Pancreas (tissue), 10 donors: ENCODE measurements around the gene RPAP3. TPM values are rescaled to one million over a fixed set of nuclear protein-coding genes. Genes with fewer than 3 reads are reported as not detected.

Experiments
- ATAC-seq, 4 donors: fragments of 200-7000 bp; cut with Tn5 transposase; one replicate each; pipeline versions ENCODE4 v1.8.0 to v1.9.1; 2020; ENCODE audit warnings: mild to moderate bottlenecking in 4 of 4, moderate library complexity in 4 of 4
- DNase-seq, 6 donors: peaks; one replicate each; pipeline ENCODE4 v3.0.0-alpha.2; 2020
- FAIRE-seq: peaks from 2 replicates; lab custom pipeline; 2012; peaks lifted over from hg19 to GRCh38; lab: Jason Lieb, UNC
- H3K27ac ChIP-seq, 4 donors: fragments of 200-600 bp; sonication (generic); 1 replicate in 3 of 4; 2 replicates in 1 of 4; pipeline versions ENCODE4 v1.5.0 to v1.8.0; 2020
- H3K27me3 ChIP-seq, 4 donors: fragments of 200-600 bp; one replicate each; pipeline ENCODE4 v1.8.0; 2021
- H3K36me3 ChIP-seq, 3 donors: fragments of 200-600 bp; sonication (generic) in 1 of 3; one replicate each; pipeline versions ENCODE4 v1.5.0 to v1.8.0; 2020 to 2021
- H3K4me1 ChIP-seq, 3 donors: fragments of 200-600 bp; one replicate each; pipeline ENCODE4 v1.8.0; 2021
- H3K4me3 ChIP-seq, 4 donors: fragments of 200-600 bp; sonication (generic) in 2 of 4; one replicate each; pipeline versions ENCODE4 v1.5.0 to v1.8.0; 2020 to 2021
- H3K9me3 ChIP-seq, 4 donors: fragments of 200-600 bp; one replicate each; pipeline ENCODE4 v1.8.0; 2021
- CTCF ChIP-seq, 4 donors: fragments of 200-600 bp; sonication (generic) in 3 of 4; IDR thresholded peaks; one replicate each; pipeline versions ENCODE4 v1.5.0 to v1.8.0; 2021; ENCODE audit warnings: antibody characterized with exemption in 4 of 4
- WGBS, 2 donors: extraction: QIAGEN DNeasy Blood & Tissue Kit; methylation state at CpG; one replicate each; pipeline ENCODE4 v1.1.7; 2013; 5-methylcytosine and 5-hydroxymethylcytosine counted together
- intact Hi-C, 3 donors: fragments of 100-400 bp; cut with DNase I; formaldehyde crosslinking; loops; one replicate each; pipeline versions ENCODE4 v1.11.1 to v1.14.2; 2022
- polyA plus RNA-seq, 2 donors: library from polyadenylated mRNA; stranded (reverse); fragments of 200-250 nt; gene quantifications; one replicate each; pipeline ENCODE4 v1.2.3, GENCODE V29; 2013
- total RNA-seq, 6 donors: library from RNA; stranded (reverse); fragmentation: NEBNext Ultra II Directional in 4 of 6; extraction: Animal tissue kit (Norgen Biotek cat#: 25700) in 4 of 6; gene quantifications; one replicate each; pipeline versions ENCODE4 v1.2.1 to v1.2.4, GENCODE V29; 2021 to 2023
- donor health status: healthy with polysubstance abuse.
- donor health status: DM: no; HTN: no; CAD: no; lungs with moderate emphysema.
- donor health status: DM: no; HTN: no; CAD: no.
- donor health status: control.
- donor health status: control.
- donor health status: Bipolar disorder and iron deficiency.
- donor health status: DM: yes; HTN: yes; CAD: no.
- donor health status: DM: no; HTN: no; CAD: no.
- donor health status: DM: no; HTN: no; CAD: no.
- donor health status: DM: yes; HTN: yes; CAD: no.

RPAP3 gene
- total and polyA plus RNA-seq, 8 donors, result 3.3 to 12.1 (median 8.9) TPM

DNA sequence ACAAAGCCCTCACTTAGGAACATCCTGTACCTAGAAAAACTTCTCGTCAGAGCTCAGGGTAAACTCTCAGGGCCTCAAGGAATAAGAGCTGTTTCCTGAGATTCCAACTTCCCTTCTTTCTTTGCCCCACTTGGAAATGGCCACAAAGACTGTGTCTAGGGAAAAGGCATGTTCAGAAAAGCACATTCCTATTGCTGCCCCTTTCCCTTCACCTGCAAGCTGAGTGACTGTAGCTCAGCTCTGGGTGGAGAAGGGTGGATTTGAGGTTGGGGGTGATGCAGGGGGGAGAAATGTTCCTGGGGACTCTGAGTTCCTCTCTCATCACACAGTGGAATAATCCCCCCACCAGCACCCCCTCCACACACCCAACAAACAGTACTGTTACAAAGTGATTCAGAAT lies 12.7 kb upstream of the RPAP3 start:
- DNase-seq, result no peak
- ATAC-seq, result no peak
- peak overlapping the region in 1 of 4 donors; percentile 72 for H3K27ac ChIP-seq

GRCh38 chr12:47717443-47718193 lies 11.8 kb upstream of the RPAP3 start:
- H3K4me1 ChIP-seq, result peaks cover 0 to 20% (median 0%) of the 10 kb centered on the region in 3 donors
- ATAC-seq, result peak; percentile 89 to 93 (median 91)

More for the DNA sequence above, 12.7 kb upstream of the RPAP3 start:
- Histone ChIP-seq H3K4me3 (no peak overlapping the region), H3K9me3 (no peaks in the 10 kb centered on the region), H3K27me3 (no peaks in the 10 kb centered on the region), H3K4me1 (peaks cover 0 to 20% (median 0%) of the 10 kb centered on the region in 3 donors), H3K36me3 (no peaks in the 10 kb centered on the region)
- no peak for TF ChIP-seq CTCF (IDR thresholded peaks at IDR 0.05)
- WGBS, 2 donors, result 79 to 90% methylated on average over 1 of the region's 1 CpG
- FAIRE-seq, result no peak
- intact Hi-C loops, result loop anchor here in 2 of 3 donors (5.0 to 10.0 kb wide), 3 partner anchors 56 to 119 kb away; partner anchors contain the start of gene SLC48A1 (in 1 of the 2)

DNA sequence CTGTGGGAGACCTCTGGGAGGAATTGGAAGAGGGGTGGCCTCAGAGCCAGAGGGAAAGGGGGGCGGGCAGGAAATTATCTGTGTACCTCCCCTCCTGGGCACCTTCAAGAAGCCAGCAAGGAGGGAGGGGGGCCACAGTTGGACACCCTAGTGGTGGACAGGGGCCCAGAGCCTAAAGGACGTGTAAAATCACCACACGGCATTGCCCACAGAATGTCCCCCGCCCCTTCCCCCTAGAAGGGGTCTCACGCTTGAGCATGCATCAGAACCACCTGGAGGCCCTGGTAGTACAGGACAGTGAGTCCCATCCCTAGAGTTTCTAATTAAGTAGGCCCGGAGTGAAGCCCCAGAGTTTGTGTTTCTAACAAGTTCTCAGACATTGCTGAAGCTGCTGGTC lies 11.2 kb upstream of the RPAP3 start:
- ATAC-seq (no peak), FAIRE-seq (no peak), DNase-seq (no peak)
- Histone ChIP-seq H3K27me3 (no peaks in the 10 kb centered on the region), H3K9me3 (no peaks in the 10 kb centered on the region), H3K4me3 (no peak overlapping the region), H3K27ac (peak overlapping the region in 2 of 4 donors; percentile 50 to 72), H3K36me3 (no peaks in the 10 kb centered on the region), H3K4me1 (peaks cover 0 to 20% (median 0%) of the 10 kb centered on the region in 3 donors)
- 67 to 77% methylated on average over 5 to 6 of the region's 6 CpGs for WGBS, 2 donors
- intact Hi-C loops, result loop anchor here in 2 of 3 donors (5.0 to 10.0 kb wide), 3 partner anchors 58 to 120 kb away; partner anchors contain the start of gene SLC48A1 (in 1 of the 2)
- TF ChIP-seq CTCF (IDR thresholded peaks at IDR 0.05), result no peak

More at GRCh38 chr12:47717443-47718193, 11.8 kb upstream of the RPAP3 start:
- Histone ChIP-seq H3K27me3 (no peaks in the 10 kb centered on the region), H3K4me3 (no peak overlapping the region), H3K27ac (peak overlapping the region; percentile 33 to 72 (median 42)), H3K36me3 (no peaks in the 10 kb centered on the region), H3K9me3 (no peaks in the 10 kb centered on the region)
- intact Hi-C loops, result loop anchor here in 2 of 3 donors (5.0 to 10.0 kb wide), 3 partner anchors 57 to 120 kb away; partner anchors contain the start of gene SLC48A1 (in 1 of the 2)
- peak; percentile 68 to 84 (median 76) for DNase-seq
- WGBS, 2 donors, result 12 to 13% methylated on average over 13 of the region's 13 CpGs
- FAIRE-seq, result no peak
- TF ChIP-seq CTCF (IDR thresholded peaks at IDR 0.05), result peak; percentile 67 to 70 (median 68)

GRCh38 chr12:47715877-47716548 lies 10.2 kb upstream of the RPAP3 start:
- Histone ChIP-seq H3K4me3 (no peak overlapping the region), H3K4me1 (peaks cover 0 to 20% (median 0%) of the 10 kb centered on the region in 3 donors), H3K9me3 (no peaks in the 10 kb centered on the region), H3K27me3 (no peaks in the 10 kb centered on the region), H3K36me3 (no peaks in the 10 kb centered on the region), H3K27ac (peak overlapping the region in 2 of 4 donors; percentile 2 to 46)
- DNase-seq (no peak), FAIRE-seq (no peak), ATAC-seq (no peak)
- intact Hi-C loops, result loop anchor here in 2 of 3 donors (5.0 to 10.0 kb wide), 3 partner anchors 59 to 121 kb away; partner anchors contain the start of gene SLC48A1 (in 1 of the 2)
- 70 to 74% methylated on average over 13 of the region's 13 CpGs for WGBS, 2 donors
- TF ChIP-seq CTCF (IDR thresholded peaks at IDR 0.05), result no peak
